GM12875 (cell line): ENCODE measurements around the gene VAMP2.

Experiments used
- H3K4me3 ChIP-seq: one replicate; pipeline ENCODE4 v1.5.1; 2011; ENCODE audit warnings: low read depth, low read length, control low read depth
- CTCF ChIP-seq: IDR thresholded peaks from 2 replicates; pipeline ENCODE4 v1.5.1; 2011; ENCODE audit warnings: low read depth, mild to moderate bottlenecking, control low read depth, inconsistent platforms, low read length, moderate library complexity, borderline replicate concordance; ENCODE audit not compliant: insufficient read depth

The VAMP2 gene

GRCh38 chr17:8162997-8163977 lies 539 bp upstream of the VAMP2 start:
- no peak for TF ChIP-seq CTCF
- peak overlapping the region; percentile 92 for H3K4me3 ChIP-seq

- no peak for TF ChIP-seq CTCF
- peak overlapping the region; percentile 92 for H3K4me3 ChIP-seq
These were observed 1.2 kb downstream of the VAMP2 start for GRCh38 chr17:8161289-8162232.

GRCh38 chr17:8160741-8161221 lies 2.0 kb downstream of the VAMP2 start:
- TF ChIP-seq CTCF: no peak
- H3K4me3 ChIP-seq: no peak overlapping the region

GRCh38 chr17:8160224-8160577 lies 2.5 kb downstream of the VAMP2 start:
- TF ChIP-seq CTCF: no peak

GRCh38 chr17:8159459-8160223 lies 3.1 kb downstream of the VAMP2 start:
- TF ChIP-seq CTCF: no peak
- H3K4me3 ChIP-seq: no peak overlapping the region

More at GRCh38 chr17:8160224-8160577, 2.5 kb downstream of the VAMP2 start:
- H3K4me3 ChIP-seq: no peak overlapping the region

- H3K4me3 ChIP-seq: no peak overlapping the region
- no peak for TF ChIP-seq CTCF
These were observed 3.7 kb downstream of the VAMP2 start for GRCh38 chr17:8159032-8159400.
